Stimulated activated naive B cell treated with anti-CD40 and anti-IgM and Interleukin-4, amounts not matched to agents 10 μg/mL and 1 μg/mL and 100 μg/mL, for 72 hours (primary cell): Measurements from ENCODE around the gene BLZF1.
"Not testable (repeated sequence)": the region's sequence is repeated elsewhere in the genome, so short reads cannot be mapped to it uniquely, and the experiment has no call there.

Experiments
- ATAC-seq, 2 donors: fragments of 150-1000 bp; cut with Tn5 transposase; replicated peaks; 2 replicates each; pipeline ENCODE4 v1.10.0; 2021; ENCODE audit warnings: moderate library complexity in 1 of 2
- DNase-seq: peaks from one replicate; pipeline ENCODE4 v3.0.0; 2021
- H3K27ac Mint-ChIP-seq: one replicate; pipeline ENCODE4 v1.8.0; 2022; ENCODE audit warnings: mild to moderate bottlenecking, mixed read lengths
- H3K27me3 Mint-ChIP-seq, 2 donors: one replicate each; pipeline ENCODE4 v1.8.0; 2022; ENCODE audit warnings: mixed read lengths in 2 of 2
- H3K36me3 Mint-ChIP-seq, 2 donors: one replicate each; pipeline ENCODE4 v1.8.0; 2022; ENCODE audit warnings: mixed read lengths in 2 of 2, mild to moderate bottlenecking in 1 of 2
- H3K4me1 Mint-ChIP-seq, 2 donors: one replicate each; pipeline ENCODE4 v1.8.0; 2022; ENCODE audit warnings: mixed read lengths in 2 of 2, mild to moderate bottlenecking in 1 of 2
- H3K4me3 Mint-ChIP-seq, 2 donors: one replicate each; pipeline ENCODE4 v1.8.0; 2022; ENCODE audit warnings: mild to moderate bottlenecking in 2 of 2, mixed read lengths in 2 of 2, moderate library complexity in 1 of 2
- H3K9me3 Mint-ChIP-seq, 2 donors: one replicate each; pipeline ENCODE4 v1.8.0; 2022; ENCODE audit warnings: mixed read lengths in 2 of 2, mild to moderate bottlenecking in 1 of 2

BLZF1 gene

DNA sequence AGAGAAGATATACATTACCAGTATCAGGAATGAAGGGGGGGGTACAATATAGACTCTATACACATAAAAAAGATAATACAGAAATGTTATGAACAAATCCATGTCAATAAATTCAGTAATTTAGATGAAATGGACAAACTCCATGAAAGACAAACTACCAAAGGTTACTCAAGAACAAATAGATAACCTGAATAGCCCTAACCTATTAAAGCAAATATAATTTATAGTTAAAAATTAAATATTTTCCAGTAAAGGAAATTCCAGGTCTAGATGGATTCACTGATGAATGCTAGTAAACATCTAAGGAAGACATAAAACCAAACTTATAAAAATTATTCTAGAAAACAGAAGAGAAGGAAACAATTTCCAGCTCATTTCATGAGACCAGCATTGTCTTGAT is 13.2 kb downstream of the BLZF1 start:
- H3K4me3 Mint-ChIP-seq, result no peak overlapping the region
- H3K27me3 Mint-ChIP-seq, result no peaks in the 10 kb centered on the region
- H3K36me3 Mint-ChIP-seq, result peaks cover 20 to 39% of the 10 kb centered on the region in 2 donors
- no peaks in the 10 kb centered on the region for H3K9me3 Mint-ChIP-seq
- no peak for DNase-seq
- ATAC-seq, result no peak
- no peak overlapping the region for H3K27ac Mint-ChIP-seq
- H3K4me1 Mint-ChIP-seq, result no peaks in the 10 kb centered on the region

GRCh38 chr1:169383449-169383848 is 15.5 kb downstream of the BLZF1 start:
- Mint-ChIP-seq H3K36me3 (peaks cover 12 to 26% of the 10 kb centered on the region in 2 donors), H3K27ac (no peak overlapping the region), H3K4me1 (no peaks in the 10 kb centered on the region), H3K27me3 (no peaks in the 10 kb centered on the region), H3K4me3 (no peak overlapping the region), H3K9me3 (no peaks in the 10 kb centered on the region)
- DNase-seq, result no peak
- no peak for ATAC-seq

- no peak for ATAC-seq
- Mint-ChIP-seq H3K9me3 (no peaks in the 10 kb centered on the region), H3K27ac (no peak overlapping the region), H3K27me3 (no peaks in the 10 kb centered on the region), H3K4me1 (no peaks in the 10 kb centered on the region), H3K36me3 (peaks cover 23 to 33% of the 10 kb centered on the region in 2 donors), H3K4me3 (no peak overlapping the region)
- DNase-seq, result no peak
These were observed 19.4 kb downstream of the BLZF1 start for GRCh38 chr1:169387399-169387798.

DNA sequence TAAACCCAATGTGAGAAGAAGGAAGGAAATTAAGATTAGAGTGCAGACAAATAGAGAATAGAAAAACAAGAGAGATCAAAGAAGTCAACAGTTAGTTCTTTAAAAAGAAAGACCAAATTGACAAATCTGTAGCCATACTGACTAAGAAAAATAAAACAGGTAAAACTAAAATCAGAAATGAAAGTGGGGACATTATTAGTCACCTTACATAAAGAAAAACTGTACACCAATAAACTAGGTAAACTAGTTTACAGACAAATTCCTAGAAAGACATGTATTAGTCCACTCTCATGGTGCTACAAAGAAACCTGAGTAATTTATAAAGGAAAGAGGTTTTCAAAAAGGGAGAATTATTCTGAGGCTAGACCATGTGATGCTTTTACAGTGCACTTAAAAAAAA is 22.3 kb downstream of the BLZF1 start:
- ATAC-seq (peak in 1 of 2 donors; percentile 56), DNase-seq (no peak)
- Mint-ChIP-seq H3K27ac (no peak overlapping the region), H3K9me3 (no peaks in the 10 kb centered on the region), H3K4me1 (no peaks in the 10 kb centered on the region), H3K36me3 (peaks cover 29 to 44% of the 10 kb centered on the region in 2 donors), H3K27me3 (no peaks in the 10 kb centered on the region), H3K4me3 (no peak overlapping the region)

- Mint-ChIP-seq H3K27me3 (no peaks in the 10 kb centered on the region), H3K4me1 (no peaks in the 10 kb centered on the region), H3K36me3 (peaks cover 35 to 50% of the 10 kb centered on the region in 2 donors), H3K4me3 (no peak overlapping the region), H3K9me3 (no peaks in the 10 kb centered on the region), H3K27ac (no peak overlapping the region)
- ATAC-seq (no peak), DNase-seq (no peak)
These were observed 24.4 kb downstream of the BLZF1 start for GRCh38 chr1:169392406-169392805.

- Mint-ChIP-seq H3K27ac (no peak overlapping the region), H3K27me3 (no peaks in the 10 kb centered on the region), H3K4me1 (no peaks in the 10 kb centered on the region), H3K4me3 (no peak overlapping the region), H3K9me3 (no peaks in the 10 kb centered on the region), H3K36me3 (peaks cover 26 to 39% of the 10 kb centered on the region in 2 donors)
- DNase-seq (no peak), ATAC-seq (no peak)
These were observed 28.0 kb downstream of the BLZF1 start for GRCh38 chr1:169395955-169396354.

DNA sequence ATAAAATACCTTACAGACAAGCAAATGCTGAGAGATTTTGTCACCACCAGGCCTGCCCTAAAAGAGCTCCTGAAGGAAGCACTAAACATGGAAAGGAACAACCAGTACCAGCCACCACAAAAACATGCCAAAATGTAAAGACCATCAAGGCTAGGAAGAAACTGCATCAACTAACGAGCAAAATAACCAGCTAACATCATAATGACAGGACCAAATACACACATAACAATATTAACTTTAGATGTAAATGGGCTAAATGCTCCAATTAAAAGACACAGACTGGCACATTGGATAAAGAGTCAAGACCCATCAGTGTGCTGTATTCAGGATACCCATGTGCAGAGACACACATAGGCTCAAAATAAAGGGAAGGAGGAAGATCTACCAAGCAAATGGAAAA is 34.6 kb downstream of the BLZF1 start:
- not testable (repeated sequence) for H3K4me3 Mint-ChIP-seq, H3K27me3 Mint-ChIP-seq, ATAC-seq, H3K27ac Mint-ChIP-seq, H3K4me1 Mint-ChIP-seq, DNase-seq
- Mint-ChIP-seq H3K9me3 (peaks cover 18 to 38% of the 10 kb centered on the region in 2 donors), H3K36me3 (peaks cover 14 to 16% of the 10 kb centered on the region in 2 donors)

DNA sequence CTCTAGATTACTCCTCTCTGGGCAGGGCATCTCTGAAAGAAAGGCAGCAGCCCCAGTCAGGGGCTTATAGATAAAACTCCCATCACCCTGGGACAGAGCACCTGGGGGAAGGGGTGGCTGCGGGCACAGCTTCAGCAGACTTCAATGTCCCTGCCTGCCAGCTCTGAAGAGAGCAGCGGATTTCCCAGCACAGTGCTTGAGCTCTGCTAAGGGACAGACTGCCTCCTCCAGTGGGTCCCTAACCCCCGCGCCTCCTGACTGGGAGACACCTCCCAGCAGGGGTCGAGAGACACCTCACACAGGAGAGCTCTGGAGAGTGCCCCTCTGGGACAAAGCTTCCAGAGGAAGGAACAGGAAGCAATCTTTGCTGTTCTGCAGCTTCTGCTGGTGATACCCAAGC is 40.3 kb downstream of the BLZF1 start:
- peaks cover 27 to 38% of the 10 kb centered on the region in 2 donors for H3K9me3 Mint-ChIP-seq
- not testable (repeated sequence) for H3K27ac Mint-ChIP-seq, H3K4me3 Mint-ChIP-seq, H3K27me3 Mint-ChIP-seq, H3K36me3 Mint-ChIP-seq, DNase-seq, H3K4me1 Mint-ChIP-seq, ATAC-seq

- peaks cover 6 to 16% of the 10 kb centered on the region in 2 donors for H3K9me3 Mint-ChIP-seq
- H3K4me1 Mint-ChIP-seq, result no peaks in the 10 kb centered on the region
- H3K27me3 Mint-ChIP-seq, result no peaks in the 10 kb centered on the region
- no peaks in the 10 kb centered on the region for H3K36me3 Mint-ChIP-seq
- H3K4me3 Mint-ChIP-seq, result no peak overlapping the region
- no peak overlapping the region for H3K27ac Mint-ChIP-seq
- DNase-seq (no peak), ATAC-seq (no peak)
These were observed 47.0 kb downstream of the BLZF1 start for GRCh38 chr1:169414952-169415351.

DNA sequence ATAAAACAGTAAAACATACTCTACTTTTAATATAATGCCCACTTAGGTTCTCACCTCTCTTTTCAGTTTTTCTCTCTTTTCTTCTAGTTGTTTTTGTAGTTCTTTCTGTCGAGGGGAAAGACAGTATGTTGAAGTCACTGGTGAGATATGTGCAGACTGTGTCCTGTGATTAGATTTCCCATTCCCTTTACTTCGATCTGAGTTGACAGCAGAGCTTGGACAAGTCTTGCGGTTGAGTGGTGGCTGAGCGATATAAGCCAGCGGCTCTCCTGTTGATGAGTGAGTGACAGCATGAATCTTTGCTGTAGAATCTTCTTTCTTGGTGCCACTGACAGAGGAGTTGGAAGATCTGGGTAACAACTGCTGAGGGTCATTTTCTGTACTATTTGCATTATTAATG is 53.3 kb downstream of the BLZF1 start:
- no peak for DNase-seq
- peaks cover 21 to 28% of the 10 kb centered on the region in 2 donors for H3K27me3 Mint-ChIP-seq
- no peaks in the 10 kb centered on the region for H3K36me3 Mint-ChIP-seq
- no peak overlapping the region for H3K4me3 Mint-ChIP-seq
- no peaks in the 10 kb centered on the region for H3K9me3 Mint-ChIP-seq
- no peak overlapping the region for H3K27ac Mint-ChIP-seq
- H3K4me1 Mint-ChIP-seq, result no peaks in the 10 kb centered on the region
- ATAC-seq, result no peak

DNA sequence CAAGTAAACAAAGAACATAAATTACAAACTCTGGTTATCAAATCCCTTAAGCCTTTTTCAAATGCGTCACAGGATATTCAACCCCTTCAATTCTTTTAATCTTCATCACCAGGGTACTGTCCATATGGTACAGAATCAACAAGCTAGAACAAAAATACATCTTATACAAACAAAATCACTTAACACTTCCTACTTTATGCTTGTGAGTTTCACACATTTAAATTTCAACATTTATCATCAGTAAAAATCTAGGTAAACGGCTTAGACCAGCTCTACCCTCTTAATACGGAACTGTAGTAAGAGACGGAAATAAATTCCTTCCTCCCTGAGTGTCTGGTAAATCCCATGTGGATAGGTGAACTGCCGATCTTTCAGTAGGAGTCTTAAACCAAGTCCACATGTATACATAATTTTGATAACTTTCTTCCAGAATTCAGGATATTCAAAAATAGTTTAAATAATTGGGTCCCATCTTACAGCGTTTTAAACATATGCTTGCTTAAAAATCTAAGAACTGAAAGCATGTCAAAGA is 58.2 kb downstream of the BLZF1 start:
- no peak overlapping the region for H3K4me3 Mint-ChIP-seq
- DNase-seq (no peak), ATAC-seq (no peak)
- H3K27ac Mint-ChIP-seq, result no peak overlapping the region
- no peaks in the 10 kb centered on the region for H3K36me3 Mint-ChIP-seq
- peaks cover 4 to 7% of the 10 kb centered on the region in 2 donors for H3K4me1 Mint-ChIP-seq
- H3K27me3 Mint-ChIP-seq, result peaks cover 57 to 60% of the 10 kb centered on the region in 2 donors
- H3K9me3 Mint-ChIP-seq, result peaks cover 3% of the 10 kb centered on the region in 2 donors

DNA sequence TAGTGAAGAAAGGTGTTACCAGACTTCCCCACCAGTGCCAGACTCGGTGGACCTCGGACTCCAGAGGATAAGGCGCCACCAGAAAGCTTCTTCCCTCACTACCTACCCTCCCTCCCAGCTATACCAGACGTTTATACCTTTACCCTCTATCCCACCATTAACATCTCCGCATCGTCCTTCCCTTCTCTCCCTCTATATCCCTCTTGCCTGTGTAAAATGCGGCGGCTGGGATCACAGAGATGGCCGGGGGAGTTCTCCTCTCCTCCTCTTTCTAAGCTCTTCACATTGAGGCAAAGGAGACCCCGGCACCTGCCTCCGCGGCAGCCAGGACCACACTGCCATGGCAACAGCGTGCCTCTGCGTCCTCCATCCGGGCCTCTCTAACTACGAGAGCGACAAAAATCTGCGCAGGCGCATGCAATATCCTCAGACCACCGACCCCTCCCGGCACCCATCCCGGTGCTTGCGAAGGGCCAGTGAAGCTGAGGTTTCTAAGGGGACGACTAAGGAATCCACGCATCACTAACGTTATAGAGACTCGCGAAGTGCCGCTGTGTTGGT is 59.2 kb downstream of the BLZF1 start, which contains the start of gene CCDC181:
Gene CCDC181, minus strand, starts transcription at position 394 of the 561 bp plus-strand sequence. CDS start 2,547 bp downstream, outside the sequence.
- H3K36me3 Mint-ChIP-seq, result no peaks in the 10 kb centered on the region
- peak within 1 kb of the TSS; percentile 91 for H3K4me3 Mint-ChIP-seq
- H3K27ac Mint-ChIP-seq, result peak within 1 kb of the TSS; percentile 77
- peak; percentile 100 for ATAC-seq
- peaks cover 4 to 7% of the 10 kb centered on the region in 2 donors for H3K4me1 Mint-ChIP-seq
- DNase-seq, result peak; percentile 55
- peaks cover 6 to 8% of the 10 kb centered on the region in 2 donors for H3K9me3 Mint-ChIP-seq
- H3K27me3 Mint-ChIP-seq, result peaks cover 55 to 63% of the 10 kb centered on the region in 2 donors
